Panc1 (cell line): Measurements from ENCODE around the gene OAF. TPM values are rescaled to one million over a fixed set of nuclear protein-coding genes. Genes with fewer than 3 reads are reported as not detected.

Experiments used
- ATAC-seq: fragments of 200-7000 bp; cut with Tn5 transposase; 2 replicates; pipeline ENCODE4 v1.9.1; 2020; ENCODE audit warnings: mild to moderate bottlenecking, moderate library complexity
- BruUV-seq: library from RNA; stranded (reverse); fragments of 400-500 nt; replicated peaks from 2 replicates; lab custom pipeline; 2021; lab: Mats Ljungman, UMichigan
- CTCF ChIA-PET: fragments of 300-600 bp; sonication (Branson Sonifier 250); formaldehyde crosslinking; loops from one replicate; lab custom pipeline; 2022; ENCODE audit warnings: antibody characterized with exemption; lab: Charles Lee
- POLR2A ChIA-PET: fragments of 300-600 bp; sonication (Branson Sonifier 250); formaldehyde crosslinking; loops from one replicate; lab custom pipeline; 2022; ENCODE audit warnings: antibody characterized with exemption; lab: Charles Lee
- DNase-seq: peaks from one replicate; pipeline ENCODE4 v3.0.0-alpha.2; 2010; ENCODE audit warnings: low read depth, low spot score
- H3K27ac ChIP-seq: 2 replicates; pipeline ENCODE4 v1.5.1; 2011; ENCODE audit warnings: mild to moderate bottlenecking, low read length, inconsistent platforms
- H3K27me3 ChIP-seq: fragments of 200-500 bp; sonication (Bioruptor generic); 2 replicates; pipeline ENCODE4 v1.6.0; 2014; ENCODE audit warnings: low read length, inconsistent platforms; ENCODE audit not compliant: control insufficient read depth, insufficient read depth
- H3K36me3 ChIP-seq: fragments of 200-500 bp; sonication (Bioruptor generic); 2 replicates; pipeline ENCODE4 v1.5.1; 2014; ENCODE audit warnings: inconsistent platforms, mild to moderate bottlenecking, low read length, moderate library complexity; ENCODE audit not compliant: control insufficient read depth, insufficient read depth
- H3K4me1 ChIP-seq: 2 replicates; pipeline ENCODE4 v1.5.1; 2011; ENCODE audit warnings: inconsistent platforms, mild to moderate bottlenecking, low read length, moderate library complexity; ENCODE audit not compliant: control insufficient read depth, insufficient read depth
- H3K4me3 ChIP-seq, 2 experiments: 2 replicates each; pipeline ENCODE4 v1.5.1; 2011 to 2012; ENCODE audit warnings: low read depth in 2 of 2, low read length in 2 of 2, mild to moderate bottlenecking in 2 of 2, inconsistent platforms in 1 of 2, moderate library complexity in 1 of 2
- H3K9me3 ChIP-seq: fragments of 200-500 bp; sonication (Bioruptor generic); 2 replicates; pipeline ENCODE4 v1.5.1; 2014; ENCODE audit warnings: low read depth, mild to moderate bottlenecking, inconsistent platforms, low read length, moderate library complexity; ENCODE audit not compliant: control insufficient read depth, insufficient read depth
- CTCF ChIP-seq: fragments of 450-650 bp; IDR thresholded peaks from 2 replicates; pipeline ENCODE4 v1.5.1; 2017; ENCODE audit warnings: mild to moderate bottlenecking
- POLR2AphosphoS5 ChIP-seq: IDR thresholded peaks from 2 replicates; pipeline ENCODE4 v1.6.1; 2012; ENCODE audit warnings: mild to moderate bottlenecking, low read depth, low read length, moderate library complexity
- REST ChIP-seq, 2 experiments: IDR thresholded peaks; 2 replicates each; pipeline ENCODE4 v1.6.1; 2011 to 2012; ENCODE audit warnings: low read depth in 2 of 2, control low read depth in 1 of 2, low read length in 1 of 2, mild to moderate bottlenecking in 1 of 2, moderate library complexity in 1 of 2; ENCODE audit not compliant: insufficient read depth in 1 of 2
- SIN3A ChIP-seq: IDR thresholded peaks from 2 replicates; pipeline ENCODE4 v1.6.1; 2012; ENCODE audit warnings: low read depth, mild to moderate bottlenecking, low read length, moderate library complexity, borderline replicate concordance; ENCODE audit not compliant: insufficient read depth
- TCF7L2 ChIP-seq: IDR thresholded peaks from 2 replicates; pipeline ENCODE4 v1.6.1; 2011; ENCODE audit warnings: mild to moderate bottlenecking, low read depth, low read length, inconsistent platforms
- in situ Hi-C: cut with HindIII; loops from 2 replicates; pipeline ENCODE4 v1.10.0; 2016; ENCODE audit warnings: low sequenced_read_pairs, low pct_unique_long_range_greater_than_20kb
- intact Hi-C: fragments of 100-400 bp; cut with micrococcal nuclease; formaldehyde crosslinking; loops from one replicate; pipeline ENCODE4 v1.10.0; 2022; ENCODE audit not compliant: unreplicated experiment
- total RNA-seq: library from RNA; stranded (reverse); gene quantifications from one replicate; pipeline ENCODE4 v1.2.1, GENCODE V29; 2021; ENCODE audit not compliant: unreplicated experiment

OAF gene
- total RNA-seq, 1 experiment from 2014 or later = 13.7 TPM

GRCh38 chr11:120254788-120255518, 44.1 kb downstream of the OAF start:
- intact Hi-C loops (no loop called here), in situ Hi-C loops (no loop called here)
- Histone ChIP-seq H3K4me1 (no peaks in the 10 kb centered on the region), H3K36me3 (no peaks in the 10 kb centered on the region), H3K27ac (no peak overlapping the region), H3K9me3 (no peaks in the 10 kb centered on the region), H3K4me3 (no peak overlapping the region), H3K27me3 (peaks cover 63% of the 10 kb centered on the region)
- CTCF ChIA-PET = interaction anchor here (1.1 kb wide), 1 partner anchor 48 kb away, joined by 3 read pairs; no protein-coding TSS in a partner anchor
- POLR2A ChIA-PET = no interaction called here
- ATAC-seq = no peak
- TF ChIP-seq POLR2AphosphoS5 (no peak), CTCF (no peak), SIN3A (no peak), REST (IDR thresholded peaks at IDR 0.05; ENCODE audit: insufficient read depth in 1 of 2, low read depth in 2 of 2, low read length in 1 of 2) (no peak), TCF7L2 (no peak)
- no peak for DNase-seq
- BruUV-seq = no TSS peak

- ChIA-PET POLR2A (no interaction called here), CTCF (no interaction called here)
- DNase-seq (no peak), ATAC-seq (no peak)
- in situ Hi-C loops = no loop called here
- H3K9me3 ChIP-seq = no peaks in the 10 kb centered on the region
- intact Hi-C loops = no loop called here
- BruUV-seq = no TSS peak
- H3K36me3 ChIP-seq = no peaks in the 10 kb centered on the region
- H3K27me3 ChIP-seq = peaks cover 61% of the 10 kb centered on the region
- H3K27ac ChIP-seq = no peak overlapping the region
- H3K4me3 ChIP-seq = no peak overlapping the region
- TF ChIP-seq TCF7L2 (no peak), CTCF (no peak), POLR2AphosphoS5 (no peak), REST (IDR thresholded peaks at IDR 0.05; ENCODE audit: insufficient read depth in 1 of 2, low read depth in 2 of 2, low read length in 1 of 2) (no peak), SIN3A (no peak)
- no peaks in the 10 kb centered on the region for H3K4me1 ChIP-seq
Observed at GRCh38 chr11:120255519-120255866, 44.7 kb downstream of the OAF start.
